ENCODE measurements around the gene LAMA2.
"Not testable (repeated sequence)": the region's sequence is repeated elsewhere in the genome, so short reads cannot be mapped to it uniquely, and the experiment has no call there.

Gene LAMA2

GRCh38 chr6:129117355-129117754, 234.4 kb downstream of the LAMA2 start:
- no peak for DNase-seq (ENCODE audit: low spot score)

DNA sequence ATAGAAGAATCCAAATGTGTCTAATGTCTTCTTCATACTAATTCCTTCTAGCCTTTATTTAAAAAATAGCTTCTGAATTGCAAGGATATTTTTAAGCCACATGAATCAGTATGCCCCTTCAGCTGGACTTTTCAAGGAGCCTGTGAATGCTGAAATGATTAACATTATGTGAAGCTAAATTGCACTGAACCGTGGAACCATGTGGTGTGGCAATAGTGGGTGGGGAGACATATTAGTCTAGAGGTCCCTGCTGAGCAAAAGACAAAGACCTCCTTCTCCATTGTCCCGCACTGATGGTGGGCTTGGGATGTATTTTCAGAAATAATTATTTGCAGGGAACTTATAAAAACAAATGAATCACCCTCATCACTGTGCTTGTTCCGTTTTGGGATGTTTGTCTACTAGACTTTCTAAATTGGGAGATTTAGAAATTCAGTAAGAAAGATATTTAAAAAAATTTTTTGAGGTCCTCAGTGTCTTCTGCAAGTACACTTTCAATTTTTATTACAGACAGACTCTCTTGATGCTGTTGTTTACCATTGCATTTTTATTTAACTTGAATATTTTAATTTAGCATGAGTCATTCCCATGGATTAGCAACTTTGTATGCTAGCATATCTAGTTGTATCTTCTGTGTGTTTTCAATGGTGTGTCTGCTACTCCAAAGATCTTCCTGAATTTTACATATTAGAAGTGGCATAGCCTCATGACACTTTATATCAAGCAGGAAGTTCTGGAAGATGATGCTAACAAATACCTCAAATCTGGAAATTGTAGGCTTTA, 238.1 kb downstream of the LAMA2 start:
- DNase-seq (ENCODE audit: low spot score), result no peak

- DNase-seq (ENCODE audit: low spot score), result no peak
These were observed 241.4 kb downstream of the LAMA2 start for GRCh38 chr6:129124347-129124746.

- DNase-seq (ENCODE audit: low spot score), result no peak
These were observed 247.2 kb downstream of the LAMA2 start for GRCh38 chr6:129130106-129130505.

- DNase-seq (ENCODE audit: low spot score), result no peak
These were observed 248.2 kb downstream of the LAMA2 start for GRCh38 chr6:129130959-129131681.

GRCh38 chr6:129133770-129134192, 250.8 kb downstream of the LAMA2 start:
- no peak for DNase-seq (ENCODE audit: low spot score)

GRCh38 chr6:129134535-129134934, 251.6 kb downstream of the LAMA2 start:
- DNase-seq (ENCODE audit: low spot score), result no peak

- DNase-seq (ENCODE audit: low spot score), result no peak
These were observed 252.5 kb downstream of the LAMA2 start for GRCh38 chr6:129135451-129135850.

DNA sequence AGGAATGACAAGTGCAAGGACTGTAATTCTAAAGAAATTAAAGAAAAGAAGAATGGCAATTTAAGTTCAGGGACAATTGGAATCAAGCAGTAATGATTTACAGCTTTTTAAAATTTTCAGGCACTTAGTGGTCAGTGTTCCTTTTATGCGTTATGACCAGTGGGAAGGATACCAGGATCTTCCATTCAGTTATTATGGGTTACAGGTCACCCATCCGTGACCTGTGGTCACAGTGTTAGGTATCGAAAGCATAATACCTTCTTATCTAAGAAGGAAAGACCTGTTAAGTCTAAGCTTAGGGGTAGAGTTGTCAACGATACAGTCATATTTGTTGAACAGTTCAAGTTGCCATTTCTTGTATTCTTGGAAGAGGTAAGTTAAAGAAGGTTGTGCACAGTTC, 253.8 kb downstream of the LAMA2 start:
- no peak for DNase-seq (ENCODE audit: low spot score)

DNA sequence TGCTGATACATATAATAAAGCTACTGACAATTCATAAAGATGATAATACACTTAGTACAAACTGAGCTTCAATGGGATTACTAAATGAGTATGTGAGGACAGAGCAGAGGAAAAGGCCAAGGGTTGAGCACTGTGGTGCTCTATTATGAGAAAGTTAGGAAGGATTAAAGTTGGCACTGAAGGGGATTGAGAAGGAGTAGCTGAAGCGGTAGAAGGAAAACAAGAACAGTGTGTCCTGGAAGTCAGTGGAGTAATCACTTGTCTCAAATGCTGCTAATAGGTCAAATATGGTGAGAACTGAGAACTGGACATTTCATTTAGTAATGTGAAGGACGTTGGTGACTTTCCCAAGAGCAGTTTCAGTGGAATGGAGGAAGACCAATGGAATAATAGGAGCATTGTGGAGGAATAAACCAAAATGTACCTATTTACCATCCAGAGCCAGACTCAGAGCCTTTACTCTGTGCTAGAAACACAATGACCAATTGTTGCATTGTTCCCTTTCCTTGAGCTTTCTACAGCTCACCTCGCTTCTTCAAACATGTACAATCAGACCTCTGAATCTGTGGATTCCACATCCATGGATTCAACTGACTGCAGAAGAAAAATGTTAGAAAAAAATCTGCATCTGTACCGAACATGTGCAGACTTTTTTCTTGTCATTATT, 255.9 kb downstream of the LAMA2 start:
- no peak for DNase-seq (ENCODE audit: low spot score)

DNA sequence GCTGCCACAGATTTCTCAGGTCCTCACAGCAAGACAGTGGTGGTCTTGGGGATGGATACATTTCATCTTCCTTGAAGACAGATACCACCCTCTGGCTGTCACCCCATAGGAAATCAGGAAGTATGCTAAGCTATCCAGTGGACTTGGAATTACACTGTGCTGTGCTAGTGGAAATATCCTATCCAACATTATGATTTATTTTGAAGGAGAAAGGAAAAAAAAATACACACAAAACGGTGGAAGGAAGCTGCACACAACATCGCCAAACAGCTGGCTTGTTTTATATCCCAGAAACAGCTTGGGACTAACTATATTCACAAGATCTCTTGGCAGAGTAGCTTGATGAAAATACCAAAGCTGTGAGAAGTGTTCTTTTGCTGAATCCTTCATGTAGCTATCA, 257.6 kb downstream of the LAMA2 start:
- no peak for DNase-seq (ENCODE audit: low spot score)

DNA sequence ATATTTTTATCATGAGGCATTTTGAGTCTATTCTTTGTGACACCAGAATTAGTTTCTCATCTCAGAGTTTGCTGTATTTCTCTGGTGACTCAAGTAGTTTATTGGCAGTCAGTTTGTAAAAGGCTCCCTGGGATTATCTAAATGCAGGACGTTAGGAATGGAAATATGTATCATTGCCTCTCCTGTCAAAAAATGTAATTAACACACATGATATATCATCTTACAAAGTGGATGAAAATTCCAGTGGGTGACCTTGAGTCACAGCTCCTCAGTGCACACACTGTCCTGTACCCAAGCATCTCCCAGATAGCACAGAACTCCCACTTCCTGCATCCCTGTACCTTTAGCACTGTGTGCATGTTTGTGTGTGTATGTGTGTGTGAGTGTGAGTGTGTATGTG, 258.6 kb downstream of the LAMA2 start:
- DNase-seq (ENCODE audit: low spot score), result no peak

- no peak for DNase-seq (ENCODE audit: low spot score)
These were observed 264.0 kb downstream of the LAMA2 start for GRCh38 chr6:129146902-129147301.

DNA sequence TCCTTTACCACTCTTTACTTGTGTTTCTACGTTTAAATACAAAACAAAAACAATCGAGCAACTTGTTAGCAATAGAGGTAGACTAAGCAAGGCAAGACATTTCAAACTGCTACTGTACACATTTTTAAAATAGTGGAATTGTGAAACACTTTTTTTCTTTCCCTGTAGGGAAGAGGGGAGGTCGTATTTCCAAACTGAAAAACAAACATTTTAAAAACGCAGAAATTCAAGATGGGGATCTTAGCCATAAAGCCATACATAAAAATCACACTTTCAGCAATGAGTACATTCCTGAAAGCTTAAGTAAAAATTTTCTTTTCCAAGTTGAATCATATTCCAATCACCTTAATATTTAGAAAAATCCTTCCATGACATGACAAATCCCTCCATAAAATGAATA, 267.6 kb downstream of the LAMA2 start:
- DNase-seq (ENCODE audit: low spot score), result no peak

DNA sequence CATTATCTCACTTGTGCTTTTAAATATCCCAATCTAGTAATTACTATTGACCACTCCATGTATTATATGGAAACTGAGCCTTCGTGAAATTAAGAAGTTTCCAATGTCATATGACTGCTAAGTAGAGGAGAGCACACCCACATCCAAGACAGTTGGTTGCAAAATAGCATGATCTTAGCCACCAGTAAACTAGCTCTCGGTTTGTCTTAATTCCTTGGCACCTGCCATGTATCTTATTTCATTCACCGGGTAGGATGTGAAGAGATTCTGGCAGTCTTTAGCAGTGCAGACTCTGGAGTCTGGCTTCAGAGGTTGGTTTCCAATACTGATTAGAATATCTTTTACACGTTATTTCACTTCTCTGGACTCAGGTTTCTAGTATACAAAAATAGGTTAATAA, 270.3 kb downstream of the LAMA2 start:
- DNase-seq (ENCODE audit: low spot score), result no peak

DNA sequence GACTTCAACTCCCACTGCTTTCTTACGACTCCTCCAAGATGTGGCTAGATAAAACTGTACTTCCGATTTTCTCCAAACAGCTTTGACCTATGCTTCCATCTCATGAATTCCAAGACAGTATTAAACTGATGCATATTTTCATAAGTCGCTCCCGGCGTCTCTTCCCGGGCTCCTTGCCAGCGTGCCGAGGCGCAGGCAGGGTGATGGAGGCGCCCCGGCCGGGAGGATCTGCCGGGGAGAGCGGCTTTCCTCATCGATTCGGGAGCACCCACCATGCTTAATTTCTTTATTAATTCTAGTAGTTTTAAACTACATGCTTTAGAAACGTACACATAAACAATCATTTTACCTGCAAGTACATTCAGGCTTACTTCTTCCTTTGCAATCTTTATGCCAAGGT, 276.3 kb downstream of the LAMA2 start:
- DNase-seq (ENCODE audit: low spot score), result not testable (repeated sequence)

- DNase-seq (ENCODE audit: low spot score), result no peak
These were observed 279.7 kb downstream of the LAMA2 start for GRCh38 chr6:129162605-129163004.

- DNase-seq (ENCODE audit: low spot score), result no peak
These were observed 280.6 kb downstream of the LAMA2 start for GRCh38 chr6:129163551-129163950.

- DNase-seq (ENCODE audit: low spot score), result no peak
These were observed 281.1 kb downstream of the LAMA2 start for GRCh38 chr6:129164032-129164431.

GRCh38 chr6:129172279-129172995, 289.5 kb downstream of the LAMA2 start:
- not testable (repeated sequence) for DNase-seq (ENCODE audit: low spot score)

- DNase-seq (ENCODE audit: low spot score), result no peak
These were observed 292.1 kb downstream of the LAMA2 start for GRCh38 chr6:129175066-129175465.

GRCh38 chr6:129177801-129178200, 294.9 kb downstream of the LAMA2 start:
- DNase-seq (ENCODE audit: low spot score), result no peak

Measured in RKO (cell line).